G401 (cell line): ENCODE data around the gene RFX5. TPM values are rescaled to one million over a fixed set of nuclear protein-coding genes. Genes with fewer than 3 reads are reported as not detected.
A peak's percentile ranks its signal among the peaks of the same experiment; 100 is the strongest.
"Not testable (repeated sequence)": the region's sequence is repeated elsewhere in the genome, so short reads cannot be mapped to it uniquely, and the experiment has no call there.

Source experiments
- DNase-seq: peaks from one replicate; pipeline ENCODE4 v3.0.0-alpha.2; 2015; ENCODE audit warnings: low spot score
- in situ Hi-C: cut with HindIII; loops from 2 replicates; pipeline ENCODE4 v1.10.0; 2016; ENCODE audit warnings: low sequenced_read_pairs, mixed read lengths
- total RNA-seq: library from RNA; depleted of rRNA; stranded (reverse); fragments of >200 nt; shearing (Covaris generic); gene quantifications from 2 replicates; pipeline ENCODE4 v1.2.3, GENCODE V29; 2014

RFX5 gene
- total RNA-seq, 1 experiment from 2014 or later, result 125 TPM

DNA sequence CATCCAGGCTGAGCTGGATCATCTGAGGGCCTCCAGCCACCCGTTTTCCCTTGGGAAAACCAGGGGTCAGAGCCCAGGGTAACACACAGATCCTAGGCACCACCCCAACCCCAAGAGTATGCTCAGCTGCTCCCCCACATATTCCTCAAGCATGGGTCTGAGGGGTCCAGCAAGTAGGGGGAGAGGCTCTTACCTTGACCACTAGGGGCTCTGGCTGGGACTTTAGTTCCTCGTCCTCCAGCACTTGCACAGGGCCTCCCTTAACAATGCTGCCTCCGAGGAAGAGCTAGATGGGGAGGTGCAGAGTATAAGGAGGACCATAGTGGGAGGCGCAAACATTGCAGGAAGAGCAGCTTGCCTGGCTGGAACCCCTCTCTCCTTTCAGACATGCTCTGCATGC is 17.9 kb upstream of the RFX5 start:
- in situ Hi-C loops, result no loop called here

DNA sequence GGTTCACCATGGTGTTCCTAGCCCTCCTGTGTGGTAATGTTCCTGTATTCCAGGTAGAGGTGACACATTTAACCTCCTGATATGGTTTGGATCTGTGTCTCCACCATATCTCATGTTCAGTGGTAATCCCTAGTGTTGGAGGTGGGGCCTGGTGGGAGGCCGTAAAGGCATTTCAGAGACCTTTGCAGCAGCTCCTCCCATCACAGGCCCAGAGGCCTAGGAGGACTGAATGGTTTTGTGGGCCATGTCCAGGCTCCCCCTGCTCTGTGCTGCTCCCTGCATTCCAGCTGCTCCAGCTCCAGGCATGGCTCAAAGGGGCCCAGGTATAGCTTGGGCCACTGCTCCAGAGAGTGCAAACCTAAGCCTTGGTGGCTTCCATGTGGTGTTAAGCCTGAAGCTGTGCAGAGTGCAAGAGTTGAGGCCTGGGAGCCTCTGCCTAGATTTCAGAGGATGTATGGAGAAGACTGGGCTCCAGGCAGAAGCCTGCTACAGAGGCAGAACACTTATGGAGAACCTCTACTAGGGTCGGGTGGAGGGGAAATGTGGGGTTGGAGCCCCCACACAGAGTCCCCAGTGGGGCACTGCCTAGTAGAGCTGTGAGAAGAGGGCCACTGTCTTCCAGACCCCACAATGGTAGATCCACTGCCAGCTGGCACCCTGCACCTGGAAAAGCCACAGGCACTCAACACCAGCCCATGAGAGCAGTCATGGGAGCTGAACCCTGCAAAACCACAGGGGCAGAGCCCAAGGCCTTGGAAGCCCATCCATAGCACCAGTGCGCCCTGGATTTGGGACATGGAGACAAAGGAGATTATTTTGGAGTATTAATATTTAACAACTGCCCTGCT is 15.5 kb upstream of the RFX5 start:
- in situ Hi-C loops, result no loop called here
- DNase-seq, result no peak

More for the DNA sequence above, 17.9 kb upstream of the RFX5 start:
- no peak for DNase-seq

DNA sequence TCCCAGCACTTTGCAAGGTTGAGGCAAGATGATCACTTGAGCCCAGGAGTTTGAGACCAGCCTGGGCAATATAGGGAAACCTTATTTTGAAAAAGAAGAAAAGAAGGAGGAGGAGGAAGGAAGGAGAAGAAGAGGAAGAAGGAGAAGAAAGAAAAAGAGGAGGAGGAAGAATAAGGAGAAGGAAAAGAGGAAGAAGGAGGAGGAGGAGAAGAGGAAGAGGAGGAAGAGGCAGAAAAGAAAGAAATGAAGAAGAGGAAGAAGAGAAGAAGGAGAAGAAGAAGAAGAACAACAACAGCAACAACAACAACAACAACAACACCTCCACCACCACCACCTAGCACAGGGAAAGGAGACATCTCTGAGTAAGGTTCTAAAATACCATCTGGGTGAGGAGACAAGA is 14.8 kb upstream of the RFX5 start:
- in situ Hi-C loops, result no loop called here
- no peak for DNase-seq

DNA sequence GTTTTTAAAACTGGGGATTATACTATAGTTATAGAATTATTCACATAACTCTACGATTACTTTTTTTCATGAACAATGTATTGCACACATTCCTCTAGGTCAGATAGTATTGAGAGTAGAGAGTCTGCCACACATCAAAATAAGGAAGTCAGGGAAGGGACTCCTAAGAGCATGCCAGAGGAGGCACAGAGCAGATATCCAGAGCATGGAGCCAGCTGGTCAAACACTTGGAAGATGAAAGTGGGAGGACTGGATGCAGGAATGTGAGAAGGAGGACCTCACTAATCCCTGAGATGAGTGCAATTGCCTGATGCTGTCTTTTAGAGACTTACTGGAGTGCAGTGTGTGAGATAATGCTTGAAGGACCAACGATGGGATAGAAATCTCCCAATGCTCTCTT is 9.6 kb upstream of the RFX5 start:
- no peak for DNase-seq
- in situ Hi-C loops, result no loop called here

DNA sequence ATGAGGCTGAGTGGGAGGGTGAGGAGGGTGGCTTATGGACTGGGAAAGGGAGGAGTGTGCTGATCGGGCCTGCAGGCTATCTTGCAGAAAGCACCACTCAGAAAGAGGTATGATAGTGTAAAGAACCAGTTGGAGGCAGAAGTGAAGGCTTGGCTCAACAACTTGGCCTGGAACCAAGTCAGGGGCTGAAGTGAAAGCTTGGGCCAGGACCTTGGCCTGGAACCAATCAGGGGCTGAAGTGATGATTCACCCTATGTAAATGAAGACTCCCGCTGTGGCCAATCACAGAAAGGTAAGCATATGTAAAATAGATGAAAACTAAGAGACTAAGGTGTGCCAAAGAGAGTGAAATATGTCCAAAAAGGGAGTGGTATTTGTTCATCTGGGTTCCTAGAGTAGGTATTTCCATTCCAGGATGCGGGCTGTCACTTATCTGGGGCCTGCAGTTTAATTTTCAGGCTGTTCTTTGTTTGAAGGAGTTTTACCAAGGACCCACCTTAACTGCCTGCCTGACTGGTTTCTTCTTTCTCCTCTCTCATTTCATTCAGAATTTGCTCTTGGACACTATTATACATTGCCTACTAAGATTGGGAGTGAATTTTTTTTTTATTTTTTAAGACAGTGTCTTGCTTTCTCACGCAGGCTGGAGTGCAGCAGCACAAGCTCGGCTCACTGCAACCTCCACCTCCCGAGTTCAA is 5.1 kb upstream of the RFX5 start:
- in situ Hi-C loops, result no loop called here
- no peak for DNase-seq

DNA sequence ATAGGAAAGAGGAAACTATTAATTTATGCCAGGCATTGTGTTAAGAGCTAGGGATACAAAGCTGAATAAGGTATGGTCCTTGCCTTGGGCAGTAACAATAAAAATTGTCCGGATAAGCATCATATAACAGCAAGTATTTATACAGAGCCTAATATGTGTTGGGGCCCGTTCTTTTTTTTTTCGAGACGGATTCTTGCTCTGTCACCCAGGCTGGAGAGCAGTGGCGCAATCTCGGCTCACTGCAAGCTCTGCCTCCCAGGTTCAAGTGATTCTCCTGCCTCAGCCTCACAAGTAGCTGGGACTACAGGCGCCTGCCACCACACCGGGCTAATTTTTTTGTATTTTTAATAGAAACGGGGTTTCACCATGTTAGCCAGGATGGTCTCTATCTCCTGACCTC is 3.3 kb upstream of the RFX5 start:
- DNase-seq, in situ Hi-C loops: not testable (repeated sequence)

DNA sequence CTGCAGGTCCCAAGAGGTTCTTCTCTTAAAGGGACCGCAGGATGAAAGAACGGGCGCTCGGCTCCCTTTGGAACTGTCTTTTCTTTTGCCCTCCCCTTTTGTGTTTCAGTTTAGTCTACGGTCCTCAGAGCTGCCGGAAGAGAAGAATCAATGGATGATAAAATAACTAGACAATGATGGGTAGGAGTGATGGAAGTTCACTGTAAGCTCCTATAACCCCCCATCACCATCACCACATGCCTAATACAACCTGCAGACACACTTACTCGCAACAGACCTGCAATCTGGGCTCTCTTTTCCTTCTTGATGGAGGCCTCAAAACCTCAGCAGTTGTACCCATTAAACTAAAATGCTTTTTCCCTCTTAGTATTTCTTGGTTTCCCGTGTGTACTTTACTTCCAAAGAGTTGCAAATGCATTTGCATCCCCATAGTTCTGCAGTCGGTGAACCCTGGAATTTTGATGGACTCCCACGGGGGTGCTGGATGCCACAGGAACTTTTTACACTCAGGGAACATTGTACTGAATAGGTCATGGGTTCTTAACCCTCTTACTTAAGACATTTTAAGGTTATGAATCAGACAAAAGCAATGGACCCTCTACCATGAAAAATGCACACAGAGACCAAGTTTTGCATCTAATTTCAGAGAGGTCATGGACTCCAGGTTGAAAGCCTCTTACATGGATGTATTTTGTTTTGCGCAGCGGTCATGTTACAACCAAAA is 633 bp upstream of the RFX5 start:
- DNase-seq, result no peak
- in situ Hi-C loops, result no loop called here

DNA sequence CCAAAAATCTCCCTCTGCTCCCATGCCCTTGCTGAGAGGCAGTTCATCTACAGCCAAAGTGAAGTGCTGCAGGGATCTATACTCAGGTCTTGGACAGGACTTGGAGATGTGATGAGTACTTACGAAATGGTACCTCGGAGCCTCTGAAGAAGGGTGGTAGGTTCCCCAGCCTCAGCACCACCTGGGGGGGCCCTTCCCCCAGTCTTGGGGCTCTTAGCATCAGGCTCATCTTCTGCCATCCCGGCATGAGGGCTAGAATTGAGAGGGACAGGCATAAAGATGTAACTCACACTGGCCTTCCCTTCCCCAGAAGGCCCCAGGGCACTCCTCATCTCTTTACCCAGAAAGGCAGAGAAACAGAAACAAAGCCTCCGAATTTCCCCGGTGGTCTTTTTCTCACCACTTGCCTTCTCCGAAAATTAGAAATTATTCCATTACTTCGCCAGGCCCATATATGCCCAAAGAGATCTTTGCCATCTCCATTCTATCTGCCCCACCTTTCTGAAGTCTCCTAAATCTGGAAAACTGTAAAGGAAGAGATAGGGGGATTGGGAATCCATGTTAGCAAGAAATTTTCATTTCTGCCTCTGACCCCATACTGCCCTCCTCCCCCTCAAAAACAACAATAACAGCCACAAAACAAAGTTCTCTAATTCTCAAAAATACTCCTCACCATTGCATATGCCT is 827 bp downstream of the RFX5 start:
- no peak for DNase-seq
- in situ Hi-C loops, result no loop called here

DNA sequence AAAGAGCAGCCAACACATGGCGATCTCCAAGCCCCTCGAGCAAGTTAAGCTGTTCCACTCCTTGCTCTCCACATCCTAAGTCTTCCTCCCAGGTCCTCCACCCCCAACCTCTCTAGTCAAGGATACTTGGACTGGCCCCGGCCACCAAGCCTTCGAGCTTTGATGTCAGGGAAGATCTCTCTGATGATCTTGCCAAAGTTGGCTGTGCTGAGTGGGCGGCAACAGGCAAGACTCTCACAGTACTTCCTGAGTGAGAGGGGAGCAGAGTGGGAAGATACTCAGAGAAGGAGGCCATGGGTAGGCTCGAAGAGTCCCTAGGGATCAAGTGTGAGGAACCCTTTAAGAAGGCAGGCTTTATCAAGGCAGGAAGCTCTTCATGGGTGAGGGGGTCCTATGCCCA is 2.8 kb downstream of the RFX5 start:
- in situ Hi-C loops, result no loop called here
- no peak for DNase-seq

DNA sequence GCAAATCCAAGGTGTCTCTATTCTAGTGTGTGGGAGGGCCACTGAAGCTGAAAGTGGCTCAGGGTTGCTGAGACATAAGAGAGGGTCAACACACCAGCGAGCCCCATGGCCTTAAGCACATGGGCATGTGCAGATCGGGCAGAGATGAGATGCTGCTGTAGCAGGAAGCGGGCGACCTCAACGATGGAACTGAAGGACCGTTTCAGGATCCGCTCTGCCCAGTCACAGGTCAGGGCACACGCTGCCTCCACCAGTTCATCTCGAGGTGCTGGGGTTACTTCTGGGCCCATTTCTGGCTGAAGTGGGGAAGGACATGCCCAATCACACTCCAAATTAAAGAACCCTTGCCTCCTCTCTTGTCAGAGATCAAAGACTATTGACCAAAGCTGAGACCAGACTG is 3.5 kb downstream of the RFX5 start:
- in situ Hi-C loops, result no loop called here
- DNase-seq, result no peak

DNA sequence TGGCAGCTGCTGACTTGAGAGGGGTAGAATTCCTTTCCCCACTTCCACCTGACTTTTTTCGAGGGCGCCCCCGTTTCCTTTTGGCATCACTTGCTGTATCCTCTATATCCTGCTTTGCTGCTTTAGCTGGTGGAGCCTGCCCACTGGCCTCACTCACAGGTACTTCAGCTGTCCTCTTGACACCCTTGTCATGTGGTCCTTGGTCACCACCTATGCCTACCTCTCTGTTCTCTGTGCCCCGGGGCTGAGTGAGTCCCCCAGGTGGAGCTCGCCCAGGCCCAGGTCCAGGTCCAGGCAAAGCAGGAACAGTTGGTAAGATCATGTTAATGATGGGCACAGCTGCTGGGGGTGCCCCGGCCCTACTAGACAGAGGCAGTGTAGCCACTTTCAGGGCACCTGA is 4.5 kb downstream of the RFX5 start:
- in situ Hi-C loops, result no loop called here
- no peak for DNase-seq

DNA sequence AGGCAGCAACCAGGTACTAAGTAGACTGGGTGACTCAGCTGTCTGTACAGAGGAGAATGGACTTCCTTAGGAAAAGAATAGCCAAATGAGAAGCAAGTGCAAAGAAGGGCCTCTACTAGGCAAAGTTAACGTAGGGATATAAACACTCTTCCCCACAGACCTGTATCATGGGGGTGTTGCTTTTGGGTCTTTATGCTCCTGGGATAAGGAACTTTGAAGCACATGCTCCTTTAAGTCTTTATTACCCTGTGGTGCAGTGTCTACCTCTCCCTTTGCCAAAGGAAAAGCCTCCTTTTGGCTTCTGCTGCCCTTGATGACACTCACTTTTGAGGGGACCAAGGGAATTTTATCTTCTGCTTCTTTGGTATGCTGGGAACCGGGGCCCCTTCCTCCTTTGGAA is 5.0 kb downstream of the RFX5 start:
- DNase-seq, result no peak
- in situ Hi-C loops, result no loop called here

DNA sequence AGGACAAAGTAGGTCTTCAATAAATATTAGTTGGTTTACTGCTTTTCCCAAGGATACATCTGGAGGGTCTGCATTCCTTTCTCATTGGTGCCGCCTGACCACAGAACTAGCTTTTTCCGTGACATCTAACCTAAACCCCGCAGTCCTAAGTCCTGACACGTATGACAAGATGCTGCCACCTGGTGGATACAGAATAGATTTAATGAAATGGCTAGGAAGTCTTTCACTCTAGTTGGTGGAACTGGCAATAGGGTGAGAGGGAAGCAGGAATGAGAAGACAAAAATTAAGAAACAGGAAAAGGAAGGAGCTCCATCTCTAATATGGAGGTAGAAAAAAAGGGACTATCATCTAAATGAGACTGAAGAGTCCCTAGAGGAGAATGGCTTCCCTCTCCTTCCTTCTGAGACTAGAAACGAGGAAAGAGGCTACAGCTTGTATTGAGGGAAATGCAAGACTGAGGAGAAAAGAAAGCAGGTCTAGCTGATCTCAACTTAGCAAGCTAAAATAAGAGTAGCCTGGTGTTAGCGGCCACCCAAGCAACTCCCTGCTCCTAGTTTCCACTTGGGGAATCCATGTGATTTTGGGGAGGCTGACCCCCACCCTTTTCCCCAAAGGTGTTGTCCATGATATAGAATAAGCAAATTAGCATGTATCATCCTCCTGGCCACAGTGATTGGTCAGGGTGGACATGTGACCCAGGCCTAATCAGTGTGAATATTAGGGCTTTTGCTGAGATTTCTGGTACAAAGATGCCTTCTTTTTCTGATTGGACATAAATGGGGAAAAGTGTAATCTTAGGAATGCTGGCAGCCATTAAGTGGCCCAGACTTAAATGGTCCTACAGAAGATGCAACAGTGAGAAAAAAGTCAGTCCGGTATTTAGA is 5.9 kb downstream of the RFX5 start:
- in situ Hi-C loops, result no loop called here
- DNase-seq, result peak; percentile 92

DNA sequence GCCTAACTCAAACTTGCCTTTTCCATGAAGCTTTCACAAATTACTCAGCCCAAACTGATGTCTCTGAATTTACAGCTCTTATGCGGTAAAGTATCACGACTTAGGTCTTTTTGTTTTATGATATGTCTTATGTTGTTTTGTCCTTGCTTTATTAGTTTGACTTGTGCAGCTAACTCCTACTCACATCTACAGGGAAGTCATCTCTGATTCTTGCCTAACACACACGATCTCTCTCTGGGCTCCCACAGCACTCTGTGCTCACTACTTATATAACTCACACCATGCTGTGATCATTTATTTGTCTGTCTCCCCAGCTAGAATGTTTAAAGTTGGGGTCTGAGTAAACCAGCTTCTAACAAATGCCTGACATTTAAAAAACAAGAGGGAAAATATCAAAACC is 10.5 kb downstream of the RFX5 start:
- in situ Hi-C loops, result no loop called here
- no peak for DNase-seq

DNA sequence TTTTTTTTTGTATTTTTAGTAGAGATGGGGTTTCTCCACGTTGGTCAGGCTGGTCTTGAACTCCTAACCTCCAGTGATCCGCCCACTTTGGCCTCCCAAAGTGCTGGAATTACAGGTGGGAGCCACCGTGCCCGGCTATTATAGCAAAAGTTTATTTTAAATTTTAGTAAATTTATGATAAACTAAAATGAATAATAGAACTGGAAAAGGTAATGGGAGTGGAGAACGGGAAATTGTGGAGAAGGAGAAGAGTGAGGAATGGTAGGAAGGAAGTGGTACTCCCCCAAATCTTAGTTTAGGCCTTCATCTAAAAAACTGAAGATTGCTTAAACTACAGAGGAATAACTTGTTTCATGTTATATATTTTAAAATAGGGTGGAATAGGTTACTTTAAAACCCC is 12.2 kb downstream of the RFX5 start:
- in situ Hi-C loops, result no loop called here
- DNase-seq, result no peak

DNA sequence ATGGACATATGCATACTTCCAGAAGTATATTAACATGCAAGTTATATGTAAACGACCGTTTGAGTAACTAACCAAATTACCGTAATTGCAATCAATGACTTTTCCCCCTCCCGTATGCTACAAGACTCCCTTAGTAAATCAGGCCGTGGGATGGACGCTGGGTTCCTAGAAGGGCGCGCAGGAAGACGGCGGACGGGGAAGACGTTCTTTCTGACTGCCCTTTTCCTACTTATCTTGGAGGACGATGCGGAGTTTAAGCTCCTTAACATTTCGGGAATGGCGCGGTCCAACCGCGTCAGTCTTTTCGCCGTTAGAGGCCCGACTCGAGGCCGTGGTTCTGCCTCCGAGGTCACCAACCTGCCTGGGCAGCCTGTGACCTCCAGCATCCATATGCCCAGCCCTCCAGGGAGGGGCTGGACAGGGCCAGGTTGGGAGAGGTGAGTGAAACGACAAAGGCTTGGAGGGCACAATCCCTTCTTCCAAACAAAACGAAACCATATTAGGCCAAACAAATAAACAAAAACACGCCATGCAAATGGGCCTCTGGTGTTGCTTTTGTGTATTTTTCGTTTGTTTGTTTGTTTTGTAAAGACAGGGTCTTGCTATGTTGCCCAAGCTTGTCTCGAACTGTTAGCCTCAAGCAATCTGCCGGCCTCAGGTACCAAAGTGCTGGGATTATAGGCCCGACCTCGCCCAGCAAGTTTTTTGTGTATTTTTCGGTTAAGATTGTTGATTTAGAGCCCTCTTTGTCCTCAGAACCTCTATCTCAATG is 19.0 kb downstream of the RFX5 start:
- in situ Hi-C loops, result no loop called here
- no peak for DNase-seq

DNA sequence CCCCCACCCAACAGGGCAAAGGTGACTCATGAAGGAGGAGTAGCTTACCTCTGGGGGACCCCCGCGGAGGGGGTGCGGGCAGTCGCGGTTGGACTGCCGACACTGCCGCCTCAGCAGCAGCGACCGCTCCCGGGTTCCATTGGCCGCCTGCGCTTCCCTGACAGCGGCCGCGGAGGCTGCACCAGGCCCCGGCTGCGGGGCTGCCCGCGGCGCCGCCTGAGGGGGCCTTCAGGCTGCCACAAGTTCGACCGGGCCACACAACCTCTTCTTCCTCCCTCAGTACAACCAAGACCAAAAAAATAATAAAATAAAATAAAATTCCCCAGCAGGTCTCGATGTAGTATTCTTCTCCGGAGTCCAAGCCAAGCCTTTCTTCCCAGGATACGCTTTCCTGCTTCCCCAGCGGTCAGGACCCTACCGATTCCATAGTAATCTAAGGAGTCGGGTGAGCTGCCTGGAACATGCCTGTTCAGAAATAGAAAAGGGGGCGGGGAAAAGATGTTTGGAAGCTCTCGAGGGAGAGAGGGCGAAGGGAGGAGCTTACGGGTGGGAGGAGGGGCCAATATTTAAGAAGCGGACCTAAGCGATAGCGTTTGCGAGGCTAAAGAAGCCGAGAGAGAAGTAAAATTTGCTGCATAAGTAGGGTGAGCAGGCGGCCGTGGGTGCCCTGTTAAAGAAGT is 19.7 kb downstream of the RFX5 start, which contains the start of gene PI4KB:
Gene PI4KB (minus strand): TSS at position 194 of the 680 bp plus-strand sequence. CDS start 10,935 bp downstream, outside the sequence.
- in situ Hi-C loops, result no loop called here
- peak; percentile 99 for DNase-seq
